ENCODE data around the gene TNIK.
A peak's percentile ranks its signal among the peaks of the same experiment; 100 is the strongest.
"Not testable (repeated sequence)": the region's sequence is repeated elsewhere in the genome, so short reads cannot be mapped to it uniquely, and the experiment has no call there.

TNIK gene

GRCh38 chr3:171468296-171468906 lies 8.2 kb upstream of the TNIK start:
- no peak for DNase-seq

GRCh38 chr3:171465763-171466162 lies 5.6 kb upstream of the TNIK start:
- no peak for DNase-seq

GRCh38 chr3:171464462-171464861 lies 4.3 kb upstream of the TNIK start:
- no peak for DNase-seq

- DNase-seq, result peak; percentile 21
Measured at GRCh38 chr3:171462224-171462623, 2.0 kb upstream of the TNIK start.

GRCh38 chr3:171461525-171461917 lies 1.3 kb upstream of the TNIK start:
- no peak for DNase-seq

- DNase-seq, result peak; percentile 65
Measured at GRCh38 chr3:171460725-171461524, 720 bp upstream of the TNIK start.

- DNase-seq, result peak; percentile 69
Measured at GRCh38 chr3:171459137-171459941, 866 bp downstream of the TNIK start.

- no peak for DNase-seq
Measured at GRCh38 chr3:171458864-171459136, 1.4 kb downstream of the TNIK start.

GRCh38 chr3:171458071-171458863 lies 1.9 kb downstream of the TNIK start:
- peak; percentile 60 for DNase-seq

GRCh38 chr3:171457607-171458061 lies 2.6 kb downstream of the TNIK start:
- peak; percentile 24 for DNase-seq

- no peak for DNase-seq
Measured at GRCh38 chr3:171456765-171457606, 3.2 kb downstream of the TNIK start.

GRCh38 chr3:171455603-171456550 lies 4.3 kb downstream of the TNIK start:
- DNase-seq, result no peak

- DNase-seq, result no peak
Measured at GRCh38 chr3:171454041-171454440, 6.2 kb downstream of the TNIK start.

GRCh38 chr3:171453180-171453886 lies 6.9 kb downstream of the TNIK start:
- DNase-seq, result no peak

- DNase-seq, result no peak
Measured at GRCh38 chr3:171452328-171452727, 7.9 kb downstream of the TNIK start.

GRCh38 chr3:171451915-171452314 lies 8.3 kb downstream of the TNIK start:
- DNase-seq, result no peak

GRCh38 chr3:171447579-171447891 lies 12.7 kb downstream of the TNIK start:
- DNase-seq, result not testable (repeated sequence)

- no peak for DNase-seq
Measured at GRCh38 chr3:171446801-171447578, 13.2 kb downstream of the TNIK start.

GRCh38 chr3:171446301-171446700 lies 13.9 kb downstream of the TNIK start:
- DNase-seq, result no peak
